RWPE2 (cell line): Measurements from ENCODE around the gene BRIX1.

Source experiments
- ATAC-seq: fragments of 200-7000 bp; cut with Tn5 transposase; 3 replicates; pipeline ENCODE4 v1.9.1; 2021; ENCODE audit warnings: low read depth
- DNase-seq: peaks from one replicate; pipeline ENCODE4 v3.0.0-alpha.2; 2020; ENCODE audit warnings: low spot score
- H3K27ac ChIP-seq: fragments of 450-650 bp; 2 replicates; pipeline ENCODE4 v1.5.1; 2017; ENCODE audit warnings: mild to moderate bottlenecking; ENCODE audit not compliant: poor library complexity, severe bottlenecking
- H3K27me3 ChIP-seq: fragments of 250-450 bp; sonication (Bioruptor Pico); 2 replicates; pipeline ENCODE4 v1.5.1; 2021; ENCODE audit warnings: mild to moderate bottlenecking, moderate library complexity; ENCODE audit not compliant: insufficient read depth, poor library complexity, severe bottlenecking
- H3K36me3 ChIP-seq: fragments of 250-450 bp; sonication (Bioruptor Pico); 2 replicates; pipeline ENCODE4 v1.5.1; 2020; ENCODE audit warnings: low read depth, mild to moderate bottlenecking, moderate library complexity
- H3K4me1 ChIP-seq: fragments of 250-450 bp; sonication (Bioruptor Pico); 2 replicates; pipeline ENCODE4 v1.5.1; 2021; ENCODE audit warnings: mild to moderate bottlenecking, moderate library complexity; ENCODE audit not compliant: insufficient read depth, poor library complexity, severe bottlenecking
- H3K4me3 ChIP-seq: fragments of 250-450 bp; sonication (Bioruptor Pico); 2 replicates; pipeline ENCODE4 v1.5.1; 2021; ENCODE audit warnings: mild to moderate bottlenecking, moderate library complexity; ENCODE audit not compliant: severe bottlenecking
- H3K9me3 ChIP-seq: fragments of 250-450 bp; sonication (Bioruptor Pico); 2 replicates; pipeline ENCODE4 v1.5.1; 2021; ENCODE audit warnings: mild to moderate bottlenecking, moderate library complexity; ENCODE audit not compliant: severe bottlenecking
- CTCF ChIP-seq: fragments of 450-650 bp; IDR thresholded peaks from one replicate; pipeline ENCODE4 v1.5.1; 2017; ENCODE audit warnings: mild to moderate bottlenecking, moderate library complexity; ENCODE audit not compliant: poor library complexity, severe bottlenecking

BRIX1 gene

GRCh38 chr5:34891981-34892380, 23.5 kb upstream of the BRIX1 start:
- H3K27me3 ChIP-seq = no peaks in the 10 kb centered on the region
- DNase-seq = no peak

GRCh38 chr5:34892414-34892813, 23.1 kb upstream of the BRIX1 start:
- Histone ChIP-seq H3K36me3 (no peaks in the 10 kb centered on the region), H3K27ac (no peak overlapping the region), H3K9me3 (no peaks in the 10 kb centered on the region), H3K4me1 (no peaks in the 10 kb centered on the region), H3K4me3 (no peak overlapping the region), H3K27me3 (no peaks in the 10 kb centered on the region)
- ATAC-seq = no peak
- no peak for TF ChIP-seq CTCF
- no peak for DNase-seq

More at GRCh38 chr5:34891981-34892380, 23.5 kb upstream of the BRIX1 start:
- no peak overlapping the region for H3K27ac ChIP-seq
- H3K4me3 ChIP-seq = no peak overlapping the region
- H3K4me1 ChIP-seq = no peaks in the 10 kb centered on the region
- no peaks in the 10 kb centered on the region for H3K36me3 ChIP-seq
- no peak for TF ChIP-seq CTCF
- ATAC-seq = no peak
- H3K9me3 ChIP-seq = no peaks in the 10 kb centered on the region

- H3K9me3 ChIP-seq = no peaks in the 10 kb centered on the region
Measured at GRCh38 chr5:34894716-34895115, 20.8 kb upstream of the BRIX1 start.

GRCh38 chr5:34895641-34896419, 19.7 kb upstream of the BRIX1 start:
- Histone ChIP-seq H3K9me3 (no peaks in the 10 kb centered on the region), H3K4me3 (no peak overlapping the region), H3K27me3 (no peaks in the 10 kb centered on the region), H3K36me3 (no peaks in the 10 kb centered on the region), H3K4me1 (peaks cover 6% of the 10 kb centered on the region), H3K27ac (no peak overlapping the region)
- no peak for ATAC-seq
- DNase-seq = no peak
- no peak for TF ChIP-seq CTCF

More at GRCh38 chr5:34894716-34895115, 20.8 kb upstream of the BRIX1 start:
- no peak overlapping the region for H3K4me3 ChIP-seq
- H3K27ac ChIP-seq = no peak overlapping the region
- peaks cover 6% of the 10 kb centered on the region for H3K4me1 ChIP-seq
- no peaks in the 10 kb centered on the region for H3K36me3 ChIP-seq
- DNase-seq (no peak), ATAC-seq (no peak)
- no peaks in the 10 kb centered on the region for H3K27me3 ChIP-seq
- no peak for TF ChIP-seq CTCF

GRCh38 chr5:34897646-34898045, 17.9 kb upstream of the BRIX1 start:
- Histone ChIP-seq H3K36me3 (peaks cover 9% of the 10 kb centered on the region; the same call in 1 of the 2 replicates), H3K4me3 (no peak overlapping the region), H3K9me3 (no peaks in the 10 kb centered on the region), H3K4me1 (peaks cover 6% of the 10 kb centered on the region), H3K27me3 (no peaks in the 10 kb centered on the region), H3K27ac (no peak overlapping the region)
- ATAC-seq (peak; percentile 38), DNase-seq (no peak)
- no peak for TF ChIP-seq CTCF
